BJ (cell line): ENCODE measurements around the gene TBC1D9. TPM values are rescaled to one million over a fixed set of nuclear protein-coding genes. Genes with fewer than 3 reads are reported as not detected.

Experiments
- CTCF ChIA-PET: fragments of 350-600 bp; formaldehyde crosslinking; extraction: SDS; loops from one replicate; lab custom pipeline; 2021; ENCODE audit warnings: antibody characterized with exemption, inconsistent platforms; lab: Yijun Ruan, JAX
- POLR2A ChIA-PET: fragments of 300-600 bp; sonication (Branson Sonifier 250); formaldehyde crosslinking; extraction: SDS; loops from one replicate; lab custom pipeline; 2021; ENCODE audit warnings: antibody characterized with exemption; lab: Charles Lee
- DNase-seq: peaks from one replicate; pipeline ENCODE4 v3.0.0-alpha.2; 2011; ENCODE audit warnings: low read depth
- H3K27me3 ChIP-seq: 2 replicates; pipeline ENCODE4 v1.6.0; 2011; ENCODE audit warnings: low read length; ENCODE audit not compliant: control insufficient read depth, insufficient read depth
- H3K36me3 ChIP-seq: 2 replicates; pipeline ENCODE4 v1.5.1; 2011; ENCODE audit warnings: low read length; ENCODE audit not compliant: control insufficient read depth, insufficient read depth
- H3K4me3 ChIP-seq: 2 replicates; pipeline ENCODE4 v1.5.1; 2011; ENCODE audit warnings: low read depth, mild to moderate bottlenecking, control low read depth, low read length
- CTCF ChIP-seq: IDR thresholded peaks from 2 replicates; pipeline ENCODE4 v1.5.1; 2011; ENCODE audit warnings: low read depth, mild to moderate bottlenecking, control low read depth, inconsistent platforms, low read length, moderate library complexity; ENCODE audit not compliant: insufficient read depth
- polyA plus RNA-seq: library from polyadenylated mRNA; depleted of rRNA; stranded (reverse); fragments of >200 nt; gene quantifications from 2 replicates; pipeline ENCODE4 v1.2.3, GENCODE V29; 2011

TBC1D9 gene
- polyA plus RNA-seq, 1 experiment = 12.0 TPM

GRCh38 chr4:140662082-140662869, 93.9 kb downstream of the TBC1D9 start:
- ChIA-PET POLR2A (interaction anchor here (0.7 kb wide), 2 partner anchors 9 to 1092 kb away, joined by 5 to 7 read pairs; no protein-coding TSS in a partner anchor), CTCF (no interaction called here)
- H3K27me3 ChIP-seq = no peaks in the 10 kb centered on the region
- TF ChIP-seq CTCF = no peak
- H3K4me3 ChIP-seq = no peak overlapping the region
- no peak for DNase-seq
- peaks cover 5% of the 10 kb centered on the region for H3K36me3 ChIP-seq

DNA sequence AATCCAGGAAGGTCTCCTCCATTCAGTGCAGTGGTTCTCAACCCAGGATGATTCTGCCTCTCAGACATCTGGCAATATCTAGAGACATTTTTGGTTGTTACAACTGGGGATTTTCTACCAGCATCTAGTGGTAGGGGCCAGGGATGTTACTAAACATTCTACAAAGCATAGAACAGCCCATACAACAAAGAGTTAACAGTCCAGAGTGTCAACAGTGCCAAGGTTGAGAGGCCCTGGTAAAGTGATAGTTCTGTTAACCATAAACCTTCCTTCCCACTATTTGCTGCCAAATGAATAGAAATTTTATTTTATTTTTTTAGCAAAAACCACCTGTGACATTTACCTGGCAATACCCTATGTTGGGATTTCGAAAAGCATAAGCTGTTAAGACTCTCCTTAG, 94.6 kb downstream of the TBC1D9 start:
- H3K4me3 ChIP-seq = no peak overlapping the region
- POLR2A ChIA-PET = interaction anchor here (0.7 kb wide), 1 partner anchor 10 kb away, joined by 7 read pairs; no protein-coding TSS in a partner anchor
- peaks cover 5% of the 10 kb centered on the region for H3K36me3 ChIP-seq
- no peak for DNase-seq
- H3K27me3 ChIP-seq = no peaks in the 10 kb centered on the region
- no peak for TF ChIP-seq CTCF
- CTCF ChIA-PET = no interaction called here

DNA sequence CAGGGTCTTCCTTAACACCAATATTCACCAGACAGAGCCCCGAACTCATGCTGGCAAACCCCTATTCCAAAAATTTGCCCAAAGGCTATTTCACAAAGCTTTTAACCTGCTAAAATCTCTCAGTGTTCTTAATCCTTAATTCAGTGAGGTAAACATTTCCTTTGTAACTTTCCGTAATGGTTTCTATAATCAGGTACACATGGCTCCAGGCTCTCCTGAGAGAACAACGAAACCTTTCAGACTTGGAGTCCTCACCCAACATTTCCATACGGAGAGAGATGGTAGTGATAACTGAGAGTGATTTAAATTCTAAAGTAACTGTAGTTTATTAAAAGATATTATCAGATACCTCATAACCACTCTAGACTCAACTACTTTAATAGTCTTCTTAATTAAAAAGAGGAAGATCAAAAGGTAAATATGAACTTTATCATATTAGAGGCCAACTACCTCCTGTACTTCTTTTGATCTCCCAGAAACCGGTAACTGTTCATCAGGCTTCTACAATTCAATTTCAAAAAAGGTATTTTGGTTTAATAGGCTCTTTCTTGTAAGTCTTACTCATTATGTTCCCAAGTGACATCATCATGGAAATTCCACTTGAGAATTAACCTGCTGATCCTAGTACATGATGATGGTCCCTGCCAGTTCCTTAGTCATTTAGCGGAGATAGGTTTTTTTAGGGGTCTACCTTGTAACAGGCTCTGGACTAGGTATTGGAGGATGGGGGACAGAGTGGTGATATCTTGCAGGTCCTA, 96.1 kb downstream of the TBC1D9 start:
- ChIA-PET POLR2A (no interaction called here), CTCF (no interaction called here)
- no peak for DNase-seq
- Histone ChIP-seq H3K4me3 (no peak overlapping the region), H3K27me3 (no peaks in the 10 kb centered on the region), H3K36me3 (peaks cover 5% of the 10 kb centered on the region)
- TF ChIP-seq CTCF = no peak

DNA sequence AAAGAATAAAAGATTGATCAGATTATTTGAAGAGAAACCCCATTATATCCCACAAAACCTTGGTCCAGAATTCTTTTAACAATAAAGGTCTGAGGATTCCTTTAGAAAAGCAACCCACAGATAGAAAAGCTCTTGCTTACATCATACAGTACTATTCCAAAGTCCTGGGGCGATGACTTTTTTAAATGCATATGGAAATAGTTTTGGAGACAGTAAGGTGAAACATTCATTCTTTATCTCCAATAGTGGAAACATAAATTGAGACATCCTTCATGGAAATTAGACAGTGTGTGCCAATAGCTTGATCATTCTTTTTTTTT, 101.7 kb downstream of the TBC1D9 start:
- POLR2A ChIA-PET = no interaction called here

More for the DNA sequence above, 101.7 kb downstream of the TBC1D9 start:
- CTCF ChIA-PET = interaction anchor here (0.7 to 1.2 kb wide), 2 partner anchors 84 to 204 kb away, joined by 3 read pairs; no protein-coding TSS in a partner anchor
- H3K27me3 ChIP-seq = no peaks in the 10 kb centered on the region
- no peak for TF ChIP-seq CTCF
- peaks cover 3% of the 10 kb centered on the region for H3K36me3 ChIP-seq
- DNase-seq = no peak
- H3K4me3 ChIP-seq = no peak overlapping the region
